ENCODE results near the gene HSPA6.
"Not testable (repeated sequence)": the region's sequence is repeated elsewhere in the genome, so short reads cannot be mapped to it uniquely, and the experiment has no call there.

HSPA6 gene

DNA sequence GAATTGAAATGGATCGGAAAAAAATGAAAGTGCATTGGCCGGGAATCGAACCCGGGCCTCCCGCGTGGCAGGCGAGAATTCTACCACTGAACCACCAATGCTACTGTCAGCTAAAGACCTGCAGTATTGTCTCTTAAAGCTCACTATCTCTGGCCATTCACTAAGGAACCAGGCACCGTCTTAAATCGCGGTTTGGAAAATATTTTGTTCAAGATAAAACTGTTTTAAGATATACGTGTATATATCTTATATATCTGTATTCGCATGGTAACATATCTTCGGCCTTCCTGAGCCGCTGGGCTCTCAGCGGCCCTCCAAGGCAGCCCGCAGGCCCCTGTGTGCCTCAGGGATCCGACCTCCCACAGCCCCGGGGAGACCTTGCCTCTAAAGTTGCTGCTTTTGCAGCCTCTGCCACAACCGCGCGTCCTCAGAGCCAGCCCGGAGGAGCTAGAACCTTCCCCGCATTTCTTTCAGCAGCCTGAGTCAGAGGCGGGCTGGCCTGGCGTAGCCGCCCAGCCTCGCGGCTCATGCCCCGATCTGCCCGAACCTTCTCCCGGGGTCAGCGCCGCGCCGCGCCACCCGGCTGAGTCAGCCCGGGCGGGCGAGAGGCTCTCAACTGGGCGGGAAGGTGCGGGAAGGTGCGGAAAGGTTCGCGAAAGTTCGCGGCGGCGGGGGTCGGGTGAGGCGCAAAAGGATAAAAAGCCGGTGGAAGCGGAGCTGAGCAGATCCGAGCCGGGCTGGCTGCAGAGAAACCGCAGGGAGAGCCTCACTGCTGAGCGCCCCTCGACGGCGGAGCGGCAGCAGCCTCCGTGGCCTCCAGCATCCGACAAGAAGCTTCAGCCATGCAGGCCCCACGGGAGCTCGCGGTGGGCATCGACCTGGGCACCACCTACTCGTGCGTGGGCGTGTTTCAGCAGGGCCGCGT lies at the start of gene HSPA6:
Gene HSPA6, plus strand, starts transcription at position 724 of the 925 bp plus-strand sequence. Its CDS starts 119 bp downstream, at position 843.
- peak; percentile 55 for DNase-seq (ENCODE audit: low read depth, low spot score)

DNA sequence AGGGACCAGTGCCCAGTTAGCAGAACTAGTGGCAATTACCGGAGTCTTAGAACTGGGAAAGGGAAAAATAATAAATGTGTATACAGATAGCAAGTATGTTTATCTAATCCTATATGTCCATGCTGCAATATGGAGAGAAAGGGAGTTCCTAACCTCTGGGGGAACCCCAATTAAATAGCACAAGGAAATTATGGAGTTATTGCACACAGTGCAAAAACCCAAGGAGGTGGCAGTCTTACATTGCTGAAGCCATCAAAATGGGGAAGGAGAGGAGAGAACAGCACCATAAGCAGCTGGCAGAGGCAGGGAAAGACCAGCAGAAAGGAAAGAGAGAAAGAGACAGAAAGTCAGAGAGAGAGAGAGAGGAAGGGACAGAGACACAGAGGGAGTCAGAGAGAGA lies 46.6 kb upstream of the HSPA6 start:
- DNase-seq (ENCODE audit: low read depth, low spot score), result not testable (repeated sequence)

- DNase-seq (ENCODE audit: low read depth, low spot score), result no peak
Observed at GRCh38 chr1:161478985-161479384, 45.4 kb upstream of the HSPA6 start.

- DNase-seq (ENCODE audit: low read depth, low spot score), result no peak
Observed at GRCh38 chr1:161480381-161481035, 43.8 kb upstream of the HSPA6 start.

- DNase-seq (ENCODE audit: low read depth, low spot score), result no peak
Observed at GRCh38 chr1:161481624-161482392, 42.5 kb upstream of the HSPA6 start.

DNA sequence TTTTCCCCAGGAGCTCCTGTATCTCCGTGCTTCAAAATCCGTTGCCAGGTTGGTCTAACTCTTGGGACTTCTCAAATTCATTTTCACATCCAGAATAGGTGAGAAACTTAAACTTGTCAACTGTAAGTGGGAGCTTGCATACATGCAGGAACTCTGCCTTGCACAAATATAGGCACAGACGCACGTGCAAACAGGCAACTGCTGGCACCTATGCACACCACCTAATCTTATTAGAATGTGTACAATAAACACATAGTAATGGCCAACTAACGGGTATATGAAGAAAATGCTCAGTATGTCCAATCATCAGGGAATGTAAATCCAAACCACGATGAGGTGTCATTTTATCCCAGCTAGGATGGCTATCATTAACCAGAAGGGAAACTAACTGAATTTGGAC lies 41.7 kb upstream of the HSPA6 start:
- no peak for DNase-seq (ENCODE audit: low read depth, low spot score)

DNA sequence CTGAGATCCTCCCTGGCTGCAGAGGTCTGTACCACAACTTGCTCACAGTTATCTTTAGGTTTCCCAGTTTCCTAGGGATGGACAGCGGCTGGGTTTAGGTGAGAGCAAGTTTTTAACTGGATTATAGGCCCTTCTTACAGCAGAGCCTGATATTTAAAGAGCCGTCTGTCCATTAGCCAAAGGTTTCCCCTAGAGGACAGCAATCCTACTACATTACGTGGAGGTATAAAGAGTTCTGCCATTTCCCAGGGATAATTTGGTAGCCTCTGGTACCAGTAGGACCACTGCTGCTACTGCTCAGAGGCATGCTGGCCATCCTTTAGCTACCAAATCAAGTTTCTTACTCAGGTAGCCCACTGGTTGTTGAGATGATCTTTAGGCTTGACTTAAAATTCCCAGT lies 41.0 kb upstream of the HSPA6 start:
- no peak for DNase-seq (ENCODE audit: low read depth, low spot score)

DNA sequence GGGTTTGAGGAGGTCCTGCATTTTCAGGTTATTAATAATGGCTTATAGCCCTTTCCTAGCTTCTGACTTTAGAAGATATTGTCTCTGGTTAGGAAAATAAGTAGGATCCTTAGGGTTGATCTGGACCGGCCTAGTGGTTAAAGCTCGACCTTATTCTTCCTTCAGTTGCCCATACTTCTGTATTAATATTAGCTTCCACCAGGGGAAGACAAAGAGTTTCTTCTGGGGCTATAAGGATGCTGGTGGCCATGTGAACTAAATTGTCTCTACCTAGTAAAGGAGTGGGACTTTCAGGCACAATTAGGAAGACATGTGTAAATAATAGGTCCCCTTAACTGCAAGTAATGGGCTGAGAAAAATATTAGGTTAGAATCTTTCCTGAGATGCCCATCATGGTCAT lies 39.7 kb upstream of the HSPA6 start:
- no peak for DNase-seq (ENCODE audit: low read depth, low spot score)

DNA sequence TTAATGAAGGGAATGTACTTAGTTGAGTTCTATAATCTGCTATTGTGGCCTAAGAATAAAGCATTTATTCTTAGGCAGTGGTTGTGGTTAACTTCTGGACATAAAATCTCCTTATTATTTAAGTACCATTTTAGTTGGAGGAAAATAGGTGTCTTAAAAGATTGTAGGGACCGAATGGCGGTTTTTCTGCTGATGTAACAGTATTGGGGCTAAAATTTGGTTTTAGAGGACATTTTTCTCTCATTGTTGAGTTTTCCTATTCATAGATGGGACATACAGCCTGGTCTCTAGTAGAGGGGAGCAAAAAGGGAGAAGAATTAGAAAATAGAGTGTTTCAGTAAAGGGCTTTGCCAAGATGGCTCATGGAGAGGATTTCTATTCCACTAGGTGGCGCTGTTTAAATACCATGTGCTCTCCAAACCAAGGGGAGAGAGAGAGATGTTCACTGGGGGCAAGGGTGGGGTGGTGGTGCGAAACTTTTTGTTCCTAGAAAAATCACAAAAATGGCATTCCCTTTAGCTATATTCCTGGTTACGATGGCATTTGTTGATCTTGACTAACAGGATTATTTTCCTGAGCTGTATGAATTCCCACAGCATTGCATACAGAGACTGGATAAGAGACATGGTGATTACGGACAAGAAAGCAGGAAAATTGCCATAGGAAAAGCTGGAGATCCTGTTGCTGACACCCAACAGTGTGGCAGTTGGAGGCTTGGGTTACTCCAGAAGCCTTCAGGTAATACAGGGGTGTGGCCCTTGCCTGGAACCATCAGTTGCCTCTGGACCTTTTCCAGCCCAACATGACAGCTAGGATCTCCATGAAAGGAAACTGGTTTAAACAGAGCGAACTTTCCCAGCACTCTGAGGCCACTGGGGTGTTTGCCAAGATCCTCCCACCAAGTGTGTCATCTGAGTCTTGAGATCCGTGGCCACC lies 37.3 kb upstream of the HSPA6 start:
- DNase-seq (ENCODE audit: low read depth, low spot score), result peak; percentile 17

DNA sequence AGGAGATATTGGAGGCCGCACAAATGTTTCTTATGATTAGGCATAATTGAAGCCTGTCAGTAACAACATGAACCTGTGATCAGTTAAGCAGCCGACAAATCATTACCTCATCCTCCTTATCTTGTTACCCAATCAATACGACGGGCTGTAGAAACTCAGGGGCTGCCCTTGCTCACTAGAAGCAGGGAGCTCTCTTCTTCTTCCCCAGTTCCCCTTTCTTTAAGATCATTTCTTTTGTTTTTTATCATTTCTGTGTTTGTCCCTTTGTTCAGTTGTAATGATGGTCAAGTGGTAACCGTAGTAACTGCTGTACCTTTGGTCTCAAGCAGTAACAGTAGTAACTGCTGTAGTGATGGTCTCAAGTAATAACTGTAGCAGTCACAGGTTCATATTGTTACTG lies 32.9 kb upstream of the HSPA6 start:
- DNase-seq (ENCODE audit: low read depth, low spot score), result no peak

DNA sequence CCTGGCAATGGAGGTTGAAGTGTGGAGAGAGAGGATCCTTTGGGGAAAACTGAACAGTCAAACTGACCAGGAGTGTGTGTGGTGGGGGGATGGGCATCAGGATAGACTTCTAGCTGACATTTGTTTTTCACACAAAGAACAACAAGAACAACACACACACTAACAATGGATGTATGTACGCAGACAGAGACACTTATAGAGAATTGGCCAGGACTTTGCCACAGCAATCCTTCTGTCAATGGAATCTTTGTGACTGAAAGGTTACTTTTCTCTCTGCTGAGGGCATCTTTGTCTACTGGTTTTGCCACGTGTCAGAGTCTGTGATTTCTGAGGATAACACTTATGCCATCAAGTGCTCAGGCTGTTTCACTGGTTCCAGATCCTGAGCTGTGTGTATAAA lies 31.5 kb upstream of the HSPA6 start:
- DNase-seq (ENCODE audit: low read depth, low spot score), result no peak

GRCh38 chr1:161494091-161494735 lies 30.1 kb upstream of the HSPA6 start:
- DNase-seq (ENCODE audit: low read depth, low spot score), result no peak

DNA sequence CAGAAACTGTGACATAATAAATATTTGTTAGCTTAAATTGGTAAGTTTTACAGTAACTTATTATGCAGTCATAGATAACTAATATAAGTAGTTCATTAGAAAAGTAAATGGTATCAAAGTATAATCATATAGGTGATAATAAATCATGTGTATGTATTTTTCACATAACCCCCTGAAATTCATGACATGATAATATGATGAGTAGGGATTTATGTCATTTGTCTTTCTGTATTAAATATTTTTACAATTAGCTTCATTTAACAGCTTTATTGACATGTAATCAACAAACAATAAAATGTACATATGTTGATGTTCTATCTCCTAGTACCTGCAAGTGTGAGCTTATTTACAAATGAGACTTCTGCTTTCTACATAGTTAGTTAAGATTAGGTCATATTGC lies 28.9 kb upstream of the HSPA6 start:
- DNase-seq (ENCODE audit: low read depth, low spot score), result no peak

GRCh38 chr1:161497961-161498360 lies 26.4 kb upstream of the HSPA6 start:
- no peak for DNase-seq (ENCODE audit: low read depth, low spot score)

DNA sequence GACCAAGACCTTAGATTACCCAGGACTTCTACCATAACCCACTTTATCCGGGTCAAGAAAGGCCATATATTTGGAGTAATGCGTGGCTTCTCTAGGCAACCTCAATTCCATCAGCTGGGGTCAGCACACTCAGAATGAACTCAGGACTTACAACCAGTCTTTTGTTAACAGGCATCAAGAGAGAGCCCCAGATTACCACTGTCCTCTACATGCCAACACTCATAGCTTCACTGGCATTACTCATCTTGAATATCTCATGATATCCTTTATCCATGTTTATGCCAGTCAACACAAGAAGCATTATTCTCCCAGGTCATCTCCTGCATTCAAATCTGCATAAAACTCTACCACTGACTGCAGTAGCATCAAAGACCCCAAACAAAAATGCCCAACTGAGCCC lies 25.7 kb upstream of the HSPA6 start:
- DNase-seq (ENCODE audit: low read depth, low spot score), result no peak

GRCh38 chr1:161499099-161500039 lies 25.0 kb upstream of the HSPA6 start:
- no peak for DNase-seq (ENCODE audit: low read depth, low spot score)

GRCh38 chr1:161501234-161501633 lies 23.1 kb upstream of the HSPA6 start:
- DNase-seq (ENCODE audit: low read depth, low spot score), result no peak

- DNase-seq (ENCODE audit: low read depth, low spot score), result no peak
Observed at GRCh38 chr1:161502181-161502580, 22.2 kb upstream of the HSPA6 start.

DNA sequence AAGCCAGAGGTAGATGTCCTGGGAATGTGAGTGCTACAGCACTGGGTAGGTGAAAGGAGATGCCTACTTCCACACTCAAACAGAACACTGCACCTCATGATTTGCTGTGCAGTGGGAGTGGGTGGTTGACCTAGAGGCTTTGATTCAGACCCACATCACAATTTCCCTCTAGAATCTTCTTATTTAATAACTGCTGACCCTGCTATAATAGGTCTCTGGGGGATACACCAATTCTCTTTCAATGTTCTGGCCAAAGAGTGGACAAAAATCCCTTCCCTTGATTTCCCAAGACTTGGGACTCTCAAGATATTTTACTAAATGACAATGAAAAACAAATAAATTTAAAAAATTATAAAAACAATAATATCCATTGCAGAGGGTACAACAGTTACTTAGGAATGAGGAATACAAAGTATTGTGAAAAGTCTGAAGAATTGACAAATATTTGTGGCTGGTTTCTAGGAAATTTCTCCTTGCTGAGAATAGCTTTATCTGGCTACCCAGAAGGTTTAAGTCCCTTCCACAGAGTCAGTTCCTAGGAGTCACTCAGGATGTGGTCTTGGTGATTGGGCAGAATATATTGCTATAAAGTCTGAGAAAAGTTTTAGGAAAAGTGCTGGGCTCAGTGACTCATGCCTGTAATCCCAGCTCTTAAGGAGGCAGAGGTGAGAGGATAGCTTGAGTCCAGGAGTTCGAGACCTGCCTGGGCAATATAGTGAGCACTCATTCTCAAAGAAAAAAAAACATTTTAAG lies 21.5 kb upstream of the HSPA6 start:
- no peak for DNase-seq (ENCODE audit: low read depth, low spot score)
